ENCODE measurements around the gene E2F1. TPM values are rescaled to one million over a fixed set of nuclear protein-coding genes. Genes with fewer than 3 reads are reported as not detected.

E2F1 gene, protein sequence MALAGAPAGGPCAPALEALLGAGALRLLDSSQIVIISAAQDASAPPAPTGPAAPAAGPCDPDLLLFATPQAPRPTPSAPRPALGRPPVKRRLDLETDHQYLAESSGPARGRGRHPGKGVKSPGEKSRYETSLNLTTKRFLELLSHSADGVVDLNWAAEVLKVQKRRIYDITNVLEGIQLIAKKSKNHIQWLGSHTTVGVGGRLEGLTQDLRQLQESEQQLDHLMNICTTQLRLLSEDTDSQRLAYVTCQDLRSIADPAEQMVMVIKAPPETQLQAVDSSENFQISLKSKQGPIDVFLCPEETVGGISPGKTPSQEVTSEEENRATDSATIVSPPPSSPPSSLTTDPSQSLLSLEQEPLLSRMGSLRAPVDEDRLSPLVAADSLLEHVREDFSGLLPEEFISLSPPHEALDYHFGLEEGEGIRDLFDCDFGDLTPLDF
- total RNA-seq: 10 to 100 TPM; 26.9 to 33.7 TPM
- polyA plus RNA-seq (2013, experiment 1 of 2): 35.1 TPM
- polyA plus RNA-seq (2013, experiment 2 of 2): 28.9 TPM
- long read RNA-seq, experiment 1, transcript E2F1-201 (7 exons, 2,503 nt): major isoform, 5 of 12 reads
- long read RNA-seq, experiment 1, partial matches to known transcripts: 3 of 12 reads
- long read RNA-seq, experiment 1, other reads (novel, unspliced or antisense): 4 of 12 reads
- long read RNA-seq, experiment 2, transcript E2F1-201 (7 exons, 2,503 nt): major isoform, 49 of 72 reads
- long read RNA-seq, experiment 2, partial matches to known transcripts: 18 of 72 reads
- long read RNA-seq, experiment 2, other reads (novel, unspliced or antisense): 5 of 72 reads
- long read RNA-seq, experiment 3, partial matches to known transcripts: 6 of 11 reads
- long read RNA-seq, experiment 3, other reads (novel, unspliced or antisense): 5 of 11 reads
- long read RNA-seq, experiment 4, partial matches to known transcripts: 0 of 1 reads
- long read RNA-seq, experiment 4, other reads (novel, unspliced or antisense): 1 of 1 reads

DNA sequence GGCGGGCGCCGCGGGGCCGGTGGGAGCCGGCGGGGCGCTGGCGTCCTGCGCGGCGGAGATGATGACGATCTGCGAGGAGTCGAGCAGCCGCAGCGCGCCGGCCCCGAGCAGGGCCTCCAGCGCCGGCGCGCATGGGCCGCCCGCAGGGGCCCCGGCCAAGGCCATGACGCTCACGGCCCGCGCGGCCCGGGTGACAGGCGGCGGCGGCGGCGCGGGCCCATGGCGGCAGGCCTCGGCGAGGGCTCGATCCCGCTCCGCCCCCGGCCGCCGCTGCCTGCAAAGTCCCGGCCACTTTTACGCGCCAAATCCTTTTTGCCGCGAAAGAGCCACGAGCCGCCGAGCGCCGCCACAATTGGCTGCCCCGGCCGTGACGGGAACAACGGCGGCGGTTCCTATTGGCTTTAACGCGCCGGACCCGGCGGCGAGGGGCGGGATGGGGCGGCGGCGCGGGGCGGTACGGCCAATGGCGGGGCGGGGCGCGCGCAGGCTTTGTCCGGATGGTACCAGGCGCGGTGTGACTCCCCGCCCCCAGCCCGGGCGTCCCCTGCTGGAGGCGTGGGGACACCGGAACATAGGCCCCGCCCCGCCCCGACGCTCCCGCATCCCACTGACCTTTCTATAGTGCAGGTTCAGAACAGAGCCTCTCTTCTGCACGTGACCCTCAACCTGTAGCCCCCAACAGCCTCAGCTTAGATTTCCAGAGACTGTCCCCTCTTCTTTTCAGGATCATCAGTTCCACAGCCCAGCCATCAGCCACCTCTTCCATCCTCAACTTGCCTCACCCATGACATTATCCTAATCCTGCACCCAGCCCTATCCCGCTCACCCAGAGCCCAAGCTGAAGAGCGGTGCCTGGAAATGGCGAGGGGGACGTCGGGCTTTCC lies at the start of gene E2F1:
Gene E2F1, minus strand, starts transcription at position 286 of the 884 bp plus-strand sequence. Its CDS starts 121 bp downstream, at position 165.
- 3 to 6% methylated on average over 24 to 101 of the region's 101 CpGs for WGBS, 2 experiments (ENCODE audit: insufficient coverage in 1 of 2, insufficient read length in 1 of 2)
- no peaks in the 10 kb centered on the region for H3K9me3 Mint-ChIP-seq
- TF ChIP-seq, protein P1, sequence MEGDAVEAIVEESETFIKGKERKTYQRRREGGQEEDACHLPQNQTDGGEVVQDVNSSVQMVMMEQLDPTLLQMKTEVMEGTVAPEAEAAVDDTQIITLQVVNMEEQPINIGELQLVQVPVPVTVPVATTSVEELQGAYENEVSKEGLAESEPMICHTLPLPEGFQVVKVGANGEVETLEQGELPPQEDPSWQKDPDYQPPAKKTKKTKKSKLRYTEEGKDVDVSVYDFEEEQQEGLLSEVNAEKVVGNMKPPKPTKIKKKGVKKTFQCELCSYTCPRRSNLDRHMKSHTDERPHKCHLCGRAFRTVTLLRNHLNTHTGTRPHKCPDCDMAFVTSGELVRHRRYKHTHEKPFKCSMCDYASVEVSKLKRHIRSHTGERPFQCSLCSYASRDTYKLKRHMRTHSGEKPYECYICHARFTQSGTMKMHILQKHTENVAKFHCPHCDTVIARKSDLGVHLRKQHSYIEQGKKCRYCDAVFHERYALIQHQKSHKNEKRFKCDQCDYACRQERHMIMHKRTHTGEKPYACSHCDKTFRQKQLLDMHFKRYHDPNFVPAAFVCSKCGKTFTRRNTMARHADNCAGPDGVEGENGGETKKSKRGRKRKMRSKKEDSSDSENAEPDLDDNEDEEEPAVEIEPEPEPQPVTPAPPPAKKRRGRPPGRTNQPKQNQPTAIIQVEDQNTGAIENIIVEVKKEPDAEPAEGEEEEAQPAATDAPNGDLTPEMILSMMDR (conservative IDR thresholded peaks at IDR 0.05): peak; percentile 60

DNA sequence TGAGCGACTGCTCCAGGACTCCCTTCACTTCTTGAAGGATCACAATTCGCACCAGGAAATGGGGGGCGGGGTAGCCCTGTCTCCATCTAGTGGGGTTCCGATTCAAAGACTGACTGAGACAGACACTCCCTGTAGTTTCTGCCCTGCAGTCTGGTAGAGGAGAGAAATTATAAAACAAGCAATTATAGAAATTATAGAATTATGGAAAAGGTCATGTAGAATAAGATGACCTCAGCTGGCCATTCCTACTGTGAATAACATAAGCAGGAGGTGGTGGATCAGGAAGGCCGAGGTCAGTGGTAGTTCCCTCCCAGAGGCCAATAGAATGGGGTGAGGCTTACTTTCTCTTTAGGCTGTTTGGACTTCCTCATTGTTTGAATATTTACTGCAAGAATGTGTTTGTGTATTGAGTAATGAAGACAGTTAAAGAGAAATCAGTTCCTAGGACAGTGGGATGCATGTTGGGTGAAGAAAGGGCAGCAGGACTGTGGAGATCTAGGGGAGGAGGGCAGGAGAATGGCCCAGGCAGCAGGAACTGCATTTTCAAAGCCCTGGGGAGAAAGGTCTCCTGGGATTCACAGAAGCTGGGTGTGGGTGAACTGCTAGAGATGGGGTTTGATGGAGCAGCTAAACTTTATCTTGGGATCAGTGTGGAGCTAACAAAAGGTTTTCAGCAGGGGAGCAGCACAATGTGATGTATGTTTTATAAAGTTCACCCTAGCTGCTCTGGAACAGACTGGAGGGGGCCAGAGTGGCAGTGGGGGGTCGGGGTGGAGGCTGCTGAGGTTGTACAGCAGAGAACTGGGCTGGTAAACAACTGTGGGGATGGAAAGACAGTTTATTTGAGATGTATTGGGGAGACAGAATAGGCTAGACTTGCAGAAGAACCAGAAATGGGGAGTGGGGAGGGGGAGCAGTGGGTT lies 47.7 kb upstream of the E2F1 start:
- Histone ChIP-seq H3K36me3 (ENCODE audit: control insufficient read depth, insufficient read depth, low read length) (peaks cover 3% of the 10 kb centered on the region), H3K9ac (ENCODE audit: extremely low read depth, low read length, poor library complexity, severe bottlenecking) (no peak overlapping the region), H3K9me3 (ENCODE audit: control insufficient read depth, low read length) (peaks cover 26% of the 10 kb centered on the region), H3K27ac (ENCODE audit: low read depth, low read length) (no peak overlapping the region), H3K27me3 (ENCODE audit: control insufficient read depth, insufficient read depth, low read length, poor library complexity, severe bottlenecking) (no peaks in the 10 kb centered on the region), H3K4me1 (ENCODE audit: control insufficient read depth, insufficient read depth, low read length) (no peaks in the 10 kb centered on the region), H3K4me3 (ENCODE audit: low read length) (no peak overlapping the region)
- H3K27ac Mint-ChIP-seq: peak overlapping the region; percentile 74
- H3K27me3 Mint-ChIP-seq (ENCODE audit: insufficient read depth): no peaks in the 10 kb centered on the region
- WGBS, 2 experiments (ENCODE audit: insufficient coverage in 1 of 2, insufficient read length in 1 of 2): 83 to 90% methylated on average over 2 to 6 of the region's 6 CpGs
- TF ChIP-seq, protein P1 (conservative IDR thresholded peaks at IDR 0.05): no peak
- H3K4me1 Mint-ChIP-seq: peaks cover 19% of the 10 kb centered on the region
- H3K9me3 Mint-ChIP-seq: peaks cover 32% of the 10 kb centered on the region
- peak; percentile 66 for DNase-seq
- H3K36me3 Mint-ChIP-seq (ENCODE audit: low read depth): peaks cover 26% of the 10 kb centered on the region
- H3K4me3 Mint-ChIP-seq: peak overlapping the region; percentile 57

More for the DNA sequence above, at the start of gene E2F1:
- Mint-ChIP-seq H3K4me3 (peak within 1 kb of the TSS; percentile 79), H3K4me1 (peaks cover 34% of the 10 kb centered on the region), H3K27ac (peak within 1 kb of the TSS; percentile 91), H3K27me3 (ENCODE audit: insufficient read depth) (peaks cover 5% of the 10 kb centered on the region), H3K36me3 (ENCODE audit: low read depth) (no peaks in the 10 kb centered on the region)
- DNase-seq: peak; percentile 99
- peak within 1 kb of the TSS; percentile 88 for H3K4me3 ChIP-seq (ENCODE audit: low read length)
- H3K9me3 ChIP-seq (ENCODE audit: control insufficient read depth, low read length): no peaks in the 10 kb centered on the region
- H3K27ac ChIP-seq (ENCODE audit: low read depth, low read length): peak within 1 kb of the TSS; percentile 79
- H3K36me3 ChIP-seq (ENCODE audit: control insufficient read depth, insufficient read depth, low read length): no peaks in the 10 kb centered on the region
- H3K4me1 ChIP-seq (ENCODE audit: control insufficient read depth, insufficient read depth, low read length): peaks cover 10% of the 10 kb centered on the region
- H3K9ac ChIP-seq (ENCODE audit: extremely low read depth, low read length, poor library complexity, severe bottlenecking): peak within 1 kb of the TSS; percentile 57
- no peaks in the 10 kb centered on the region for H3K27me3 ChIP-seq (ENCODE audit: control insufficient read depth, insufficient read depth, low read length, poor library complexity, severe bottlenecking)
